HL-60 (cell line): ENCODE results near the gene AP3S2.

Experiments used
- CTCF ChIP-seq: IDR thresholded peaks from one replicate; pipeline ENCODE4 v1.5.1; 2011; ENCODE audit warnings: low read length, control low read depth, inconsistent platforms; ENCODE audit not compliant: insufficient read depth
- GABPA ChIP-seq: IDR thresholded peaks from 2 replicates; pipeline ENCODE4 v1.6.1; 2012; ENCODE audit warnings: low read depth
- POLR2AphosphoS5 ChIP-seq: IDR thresholded peaks from 2 replicates; pipeline ENCODE4 v1.6.1; 2012; ENCODE audit warnings: low read depth
- REST ChIP-seq: IDR thresholded peaks from 2 replicates; pipeline ENCODE4 v1.6.1; 2012; ENCODE audit warnings: low read depth; ENCODE audit not compliant: insufficient replicate concordance

GRCh38 chr15:89898614-89899294 lies 5.0 kb upstream of the AP3S2 start:
- no peak for TF ChIP-seq CTCF
- TF ChIP-seq REST = no peak
- TF ChIP-seq POLR2AphosphoS5 = no peak
- no peak for TF ChIP-seq GABPA
